ENCODE data around the gene CALML6.

DNA sequence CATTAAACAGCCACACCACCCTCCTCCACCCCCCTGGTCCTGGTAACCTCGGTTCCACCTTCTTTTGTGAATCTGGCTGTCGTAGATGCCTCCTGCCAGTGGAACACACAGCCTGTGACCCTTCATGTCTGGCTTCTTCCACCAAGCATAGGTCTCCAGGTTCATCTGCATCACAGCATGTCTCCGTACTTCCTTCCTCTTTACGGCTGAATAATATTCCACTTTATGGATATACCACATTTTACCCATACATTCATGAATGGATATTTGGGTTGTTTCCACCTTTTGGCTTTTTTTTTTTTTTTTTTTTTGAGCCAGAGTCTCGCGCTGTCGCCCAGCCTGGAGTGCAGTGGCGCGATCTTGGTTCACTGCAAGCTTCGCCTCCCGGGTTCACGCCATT lies 11.8 kb upstream of the CALML6 start:
- TF ChIP-seq RAD21 (conservative IDR thresholded peaks at IDR 0.05) (no peak), EP300 (conservative IDR thresholded peaks at IDR 0.05; ENCODE audit: poor library complexity, severe bottlenecking) (no peak), POLR2AphosphoS5 (IDR thresholded peaks at IDR 0.05) (no peak), REST (IDR thresholded peaks at IDR 0.05; ENCODE audit: borderline replicate concordance) (no peak)
- TF ChIP-seq, protein P1, sequence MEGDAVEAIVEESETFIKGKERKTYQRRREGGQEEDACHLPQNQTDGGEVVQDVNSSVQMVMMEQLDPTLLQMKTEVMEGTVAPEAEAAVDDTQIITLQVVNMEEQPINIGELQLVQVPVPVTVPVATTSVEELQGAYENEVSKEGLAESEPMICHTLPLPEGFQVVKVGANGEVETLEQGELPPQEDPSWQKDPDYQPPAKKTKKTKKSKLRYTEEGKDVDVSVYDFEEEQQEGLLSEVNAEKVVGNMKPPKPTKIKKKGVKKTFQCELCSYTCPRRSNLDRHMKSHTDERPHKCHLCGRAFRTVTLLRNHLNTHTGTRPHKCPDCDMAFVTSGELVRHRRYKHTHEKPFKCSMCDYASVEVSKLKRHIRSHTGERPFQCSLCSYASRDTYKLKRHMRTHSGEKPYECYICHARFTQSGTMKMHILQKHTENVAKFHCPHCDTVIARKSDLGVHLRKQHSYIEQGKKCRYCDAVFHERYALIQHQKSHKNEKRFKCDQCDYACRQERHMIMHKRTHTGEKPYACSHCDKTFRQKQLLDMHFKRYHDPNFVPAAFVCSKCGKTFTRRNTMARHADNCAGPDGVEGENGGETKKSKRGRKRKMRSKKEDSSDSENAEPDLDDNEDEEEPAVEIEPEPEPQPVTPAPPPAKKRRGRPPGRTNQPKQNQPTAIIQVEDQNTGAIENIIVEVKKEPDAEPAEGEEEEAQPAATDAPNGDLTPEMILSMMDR (IDR thresholded peaks at IDR 0.05; ENCODE audit: poor library complexity, severe bottlenecking): no peak
